Esophagus squamous epithelium (tissue), 5 donors: ENCODE results near the gene UGT1A4. TPM values are rescaled to one million over a fixed set of nuclear protein-coding genes. Genes with fewer than 3 reads are reported as not detected.
"Not testable (repeated sequence)": the region's sequence is repeated elsewhere in the genome, so short reads cannot be mapped to it uniquely, and the experiment has no call there.

ENCODE experiments used
- DNase-seq: peaks from one replicate; lab custom pipeline; 2025; lab: John Stamatoyannopoulos, UW
- H3K27ac ChIP-seq, 4 donors: fragments of 200-600 bp; sonication (generic); one replicate each; pipeline ENCODE4 v1.5.1; 2016 to 2019; ENCODE audit warnings: mild to moderate bottlenecking in 1 of 4
- H3K27me3 ChIP-seq, 4 donors: fragments of 200-600 bp; sonication (generic); 1 replicate in 3 of 4; 2 replicates in 1 of 4; pipeline versions ENCODE4 v1.5.1 to v1.6.0; 2017 to 2021; ENCODE audit warnings: antibody characterized with exemption in 1 of 4
- H3K36me3 ChIP-seq, 3 donors: fragments of 200-600 bp; sonication (generic); one replicate each; pipeline ENCODE4 v1.5.1; 2016 to 2019
- H3K4me1 ChIP-seq, 3 donors: fragments of 200-600 bp; sonication (generic); one replicate each; pipeline ENCODE4 v1.5.1; 2017 to 2019
- H3K4me3 ChIP-seq, 4 donors: fragments of 200-600 bp; sonication (generic); 1 replicate in 3 of 4; 2 replicates in 1 of 4; pipeline ENCODE4 v1.5.1; 2016 to 2019; ENCODE audit warnings: mild to moderate bottlenecking in 2 of 4, moderate library complexity in 1 of 4
- H3K9me3 ChIP-seq, 3 donors: fragments of 200-600 bp; sonication (generic); one replicate each; pipeline ENCODE4 v1.5.1; 2016 to 2019
- POLR2A ChIP-seq, 4 donors: fragments of 450-650 bp; IDR thresholded peaks; one replicate each; pipeline ENCODE4 v1.6.1; 2017; ENCODE audit warnings: antibody characterized with exemption in 4 of 4, mild to moderate bottlenecking in 4 of 4, moderate library complexity in 3 of 4
- WGBS, 2 donors: methylation state at CpG; one replicate each; pipeline ENCODE4 v1.1.5; 2018; 5-methylcytosine and 5-hydroxymethylcytosine counted together
- intact Hi-C: fragments of 100-400 bp; cut with DNase I; formaldehyde crosslinking; loops from one replicate; pipeline ENCODE4 v1.15.0; 2022
- total RNA-seq, 4 donors: library from RNA; depleted of rRNA; stranded (reverse); fragments of >200 nt; gene quantifications; one replicate each; pipeline ENCODE4 v1.1.0, GENCODE V29; 2016
- TF ChIP-seq, protein P1 (sequence below), 6 experiments: fragments of 450-650 bp in 4 of 6; fragments of 200-600 bp in 2 of 6; sonication (generic) in 2 of 6; IDR thresholded peaks; one replicate each; pipeline ENCODE4 v1.5.1; 2016 to 2019; ENCODE audit warnings: antibody characterized with exemption in 6 of 6, mild to moderate bottlenecking in 4 of 6, moderate library complexity in 4 of 6
- donor health status: DM: yes; HTN: yes; CAD: no.

UGT1A4 gene
- total RNA-seq, 4 donors from 2014 or later = 1.1 to 7.4 (median 3.4) TPM

DNA sequence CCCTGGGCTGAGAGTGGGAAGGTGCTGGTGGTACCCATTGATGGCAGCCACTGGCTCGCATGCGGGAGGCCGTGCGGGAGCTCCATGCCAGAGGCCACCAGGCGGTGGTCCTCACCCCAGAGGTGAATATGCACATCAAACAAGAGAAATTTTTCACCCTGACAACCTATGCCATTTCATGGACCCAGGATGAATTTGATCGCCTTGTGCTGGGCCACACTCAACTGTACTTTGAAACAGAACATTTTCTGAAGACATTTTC lies 28.7 kb downstream of the UGT1A4 start:
- Histone ChIP-seq H3K9me3 (no peaks in the 10 kb centered on the region), H3K36me3 (peaks cover 0 to 7% (median 0%) of the 10 kb centered on the region in 3 donors), H3K4me1 (no peaks in the 10 kb centered on the region), H3K27me3 (no peaks in the 10 kb centered on the region), H3K27ac (no peak overlapping the region), H3K4me3 (no peak overlapping the region)
- WGBS, 2 donors = 79 to 98% methylated on average over 6 of the region's 6 CpGs
- TF ChIP-seq, protein P1, sequence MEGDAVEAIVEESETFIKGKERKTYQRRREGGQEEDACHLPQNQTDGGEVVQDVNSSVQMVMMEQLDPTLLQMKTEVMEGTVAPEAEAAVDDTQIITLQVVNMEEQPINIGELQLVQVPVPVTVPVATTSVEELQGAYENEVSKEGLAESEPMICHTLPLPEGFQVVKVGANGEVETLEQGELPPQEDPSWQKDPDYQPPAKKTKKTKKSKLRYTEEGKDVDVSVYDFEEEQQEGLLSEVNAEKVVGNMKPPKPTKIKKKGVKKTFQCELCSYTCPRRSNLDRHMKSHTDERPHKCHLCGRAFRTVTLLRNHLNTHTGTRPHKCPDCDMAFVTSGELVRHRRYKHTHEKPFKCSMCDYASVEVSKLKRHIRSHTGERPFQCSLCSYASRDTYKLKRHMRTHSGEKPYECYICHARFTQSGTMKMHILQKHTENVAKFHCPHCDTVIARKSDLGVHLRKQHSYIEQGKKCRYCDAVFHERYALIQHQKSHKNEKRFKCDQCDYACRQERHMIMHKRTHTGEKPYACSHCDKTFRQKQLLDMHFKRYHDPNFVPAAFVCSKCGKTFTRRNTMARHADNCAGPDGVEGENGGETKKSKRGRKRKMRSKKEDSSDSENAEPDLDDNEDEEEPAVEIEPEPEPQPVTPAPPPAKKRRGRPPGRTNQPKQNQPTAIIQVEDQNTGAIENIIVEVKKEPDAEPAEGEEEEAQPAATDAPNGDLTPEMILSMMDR (IDR thresholded peaks at IDR 0.05) = no peak
- no peak for TF ChIP-seq POLR2A (IDR thresholded peaks at IDR 0.05)
- DNase-seq = no peak
- intact Hi-C loops = no loop called here

DNA sequence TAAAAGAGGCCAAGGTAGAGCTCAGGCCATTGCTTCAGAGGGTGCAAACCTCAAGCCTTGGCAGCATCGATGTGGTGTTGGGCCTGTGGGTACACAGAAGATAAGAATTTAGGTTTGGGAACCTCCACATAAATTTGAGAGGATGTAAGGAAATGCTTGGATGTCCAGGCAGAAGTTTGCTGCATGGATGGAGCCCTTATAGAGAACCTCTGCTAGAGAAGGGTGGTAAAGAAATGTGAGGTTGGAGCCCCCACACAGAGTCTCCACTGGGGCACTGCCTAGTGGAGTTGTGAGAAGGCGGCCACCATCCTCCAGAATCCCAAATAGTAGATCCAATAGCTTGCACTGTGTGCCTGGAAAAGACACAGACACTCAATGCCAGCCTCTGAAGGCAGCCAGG lies 32.2 kb downstream of the UGT1A4 start:
- H3K9me3 ChIP-seq, H3K27ac ChIP-seq, H3K4me1 ChIP-seq, H3K4me3 ChIP-seq, H3K27me3 ChIP-seq, intact Hi-C loops, DNase-seq: not testable (repeated sequence)
- H3K36me3 ChIP-seq = peaks cover 0 to 17% (median 0%) of the 10 kb centered on the region in 3 donors
- 83 to 100% methylated on average over 1 to 2 of the region's 2 CpGs for WGBS, 2 donors

GRCh38 chr2:233751212-233752009 lies 32.9 kb downstream of the UGT1A4 start:
- H3K4me3 ChIP-seq, H3K27ac ChIP-seq, DNase-seq, intact Hi-C loops, H3K9me3 ChIP-seq, H3K27me3 ChIP-seq, H3K4me1 ChIP-seq: not testable (repeated sequence)
- peaks cover 0 to 17% (median 0%) of the 10 kb centered on the region in 3 donors for H3K36me3 ChIP-seq
- WGBS, 2 donors = 59 to 74% methylated on average over 2 of the region's 2 CpGs

DNA sequence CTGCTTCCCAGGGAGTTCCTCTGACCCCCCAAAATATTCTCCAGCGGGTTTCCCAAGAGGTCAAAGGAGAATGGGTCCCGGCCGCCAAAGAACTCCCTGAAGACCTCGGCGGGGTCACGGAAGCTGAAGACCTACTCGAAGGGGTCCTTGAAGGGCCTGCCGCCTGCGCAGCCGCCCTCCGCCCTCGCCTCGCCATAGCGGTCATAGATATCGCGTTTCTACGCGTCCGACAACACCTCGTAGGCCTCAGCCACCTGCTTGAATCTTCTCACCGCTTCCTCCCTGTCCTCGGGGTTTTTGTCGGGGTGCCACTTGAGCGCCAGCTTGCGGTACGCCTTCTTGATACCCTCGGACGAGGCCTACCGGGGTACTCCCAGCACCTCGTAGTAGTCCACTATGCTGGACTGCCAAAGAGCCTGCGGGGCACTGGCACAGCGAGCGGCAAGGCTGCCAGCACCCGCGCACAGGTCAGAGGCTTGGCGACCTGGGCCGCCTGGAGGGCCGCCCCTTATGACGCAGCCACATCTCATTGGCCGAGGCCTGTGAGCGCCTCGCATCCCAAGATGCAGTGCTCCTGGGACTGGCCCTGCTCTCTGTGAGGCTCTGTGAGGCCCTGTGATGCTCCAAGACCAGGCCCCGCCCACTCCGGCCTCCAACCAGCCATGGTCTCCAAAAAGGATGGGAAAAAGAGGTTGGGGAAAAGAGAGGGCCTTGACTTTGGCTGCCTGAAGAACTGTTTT lies 36.5 kb downstream of the UGT1A4 start:
- TF ChIP-seq, protein P1 (IDR thresholded peaks at IDR 0.05) = no peak
- TF ChIP-seq POLR2A (IDR thresholded peaks at IDR 0.05) = no peak
- WGBS, 2 donors = 91 to 97% methylated on average over 21 to 30 of the region's 44 CpGs
- Histone ChIP-seq H3K4me1 (peaks cover 0 to 7% (median 0%) of the 10 kb centered on the region in 3 donors), H3K27me3 (no peaks in the 10 kb centered on the region), H3K36me3 (peaks cover 0 to 17% (median 0%) of the 10 kb centered on the region in 3 donors), H3K27ac (no peak overlapping the region), H3K9me3 (no peaks in the 10 kb centered on the region), H3K4me3 (no peak overlapping the region)
- intact Hi-C loops = no loop called here
- DNase-seq = no peak

GRCh38 chr2:233756429-233757081 lies 38.0 kb downstream of the UGT1A4 start:
- no peak overlapping the region for H3K4me3 ChIP-seq
- H3K27ac ChIP-seq = no peak overlapping the region
- DNase-seq = no peak
- H3K36me3 ChIP-seq = peaks cover 0 to 17% (median 0%) of the 10 kb centered on the region in 3 donors
- H3K27me3 ChIP-seq = no peaks in the 10 kb centered on the region
- no peak for TF ChIP-seq POLR2A (IDR thresholded peaks at IDR 0.05)
- TF ChIP-seq, protein P1 (IDR thresholded peaks at IDR 0.05) = no peak
- intact Hi-C loops = no loop called here
- no peaks in the 10 kb centered on the region for H3K9me3 ChIP-seq
- WGBS, 2 donors = 53 to 71% methylated on average over 7 of the region's 7 CpGs
- H3K4me1 ChIP-seq = peaks cover 5 to 22% (median 6%) of the 10 kb centered on the region in 3 donors

GRCh38 chr2:233758141-233758540 lies 39.6 kb downstream of the UGT1A4 start:
- Histone ChIP-seq H3K4me3 (no peak overlapping the region), H3K27ac (no peak overlapping the region), H3K4me1 (peaks cover 5 to 27% (median 9%) of the 10 kb centered on the region in 3 donors), H3K9me3 (no peaks in the 10 kb centered on the region), H3K36me3 (peaks cover 0 to 17% (median 0%) of the 10 kb centered on the region in 3 donors), H3K27me3 (no peaks in the 10 kb centered on the region)
- DNase-seq = no peak
- intact Hi-C loops = no loop called here
- TF ChIP-seq POLR2A (IDR thresholded peaks at IDR 0.05) = no peak
- TF ChIP-seq, protein P1 (IDR thresholded peaks at IDR 0.05) = no peak
